Mucosa of stomach (tissue), 1 donor: ENCODE measurements around the gene SH3PXD2A.
"Not testable (repeated sequence)": the region's sequence is repeated elsewhere in the genome, so short reads cannot be mapped to it uniquely, and the experiment has no call there.

Source experiments
- H3K27me3 ChIP-seq: one replicate; pipeline ENCODE4 v1.7.0; 2013; ENCODE audit warnings: mild to moderate bottlenecking, low read length; ENCODE audit not compliant: control insufficient read depth, insufficient read depth
- H3K36me3 ChIP-seq: one replicate; pipeline ENCODE4 v1.7.0; 2013; ENCODE audit warnings: low read length; ENCODE audit not compliant: control insufficient read depth, insufficient read depth
- H3K4me1 ChIP-seq: one replicate; pipeline ENCODE4 v1.7.0; 2013; ENCODE audit warnings: mild to moderate bottlenecking, low read length; ENCODE audit not compliant: control insufficient read depth, insufficient read depth
- H3K4me3 ChIP-seq: one replicate; pipeline ENCODE4 v1.7.0; 2013; ENCODE audit warnings: low read length
- H3K9ac ChIP-seq: one replicate; pipeline ENCODE4 v1.7.0; 2013; ENCODE audit warnings: mild to moderate bottlenecking, low read length, moderate library complexity
- H3K9me3 ChIP-seq: one replicate; pipeline ENCODE4 v1.7.0; 2013; ENCODE audit warnings: mild to moderate bottlenecking, low read length, moderate library complexity; ENCODE audit not compliant: control insufficient read depth
- donor health status: Pancreatic carcinoma.

The SH3PXD2A gene

GRCh38 chr10:103609231-103610082 is 245.9 kb downstream of the SH3PXD2A start:
- Histone ChIP-seq H3K36me3 (peaks cover 5% of the 10 kb centered on the region), H3K9me3 (no peaks in the 10 kb centered on the region), H3K9ac (no peak overlapping the region), H3K4me3 (no peak overlapping the region), H3K27me3 (no peaks in the 10 kb centered on the region), H3K4me1 (no peaks in the 10 kb centered on the region)

GRCh38 chr10:103608056-103608455 is 247.3 kb downstream of the SH3PXD2A start:
- not testable (repeated sequence) for H3K36me3 ChIP-seq, H3K4me3 ChIP-seq, H3K9ac ChIP-seq, H3K27me3 ChIP-seq, H3K9me3 ChIP-seq, H3K4me1 ChIP-seq

- H3K36me3 ChIP-seq, H3K4me3 ChIP-seq, H3K27me3 ChIP-seq, H3K9ac ChIP-seq, H3K9me3 ChIP-seq, H3K4me1 ChIP-seq: not testable (repeated sequence)
Observed at GRCh38 chr10:103607051-103607450, 248.3 kb downstream of the SH3PXD2A start.

- not testable (repeated sequence) for H3K36me3 ChIP-seq, H3K9me3 ChIP-seq, H3K4me1 ChIP-seq, H3K27me3 ChIP-seq, H3K9ac ChIP-seq, H3K4me3 ChIP-seq
Observed at GRCh38 chr10:103606097-103606438, 249.3 kb downstream of the SH3PXD2A start.

GRCh38 chr10:103605359-103606096 is 249.8 kb downstream of the SH3PXD2A start:
- Histone ChIP-seq H3K36me3 (no peaks in the 10 kb centered on the region), H3K4me1 (no peaks in the 10 kb centered on the region), H3K4me3 (no peak overlapping the region), H3K9ac (no peak overlapping the region), H3K27me3 (no peaks in the 10 kb centered on the region), H3K9me3 (no peaks in the 10 kb centered on the region)

- Histone ChIP-seq H3K36me3 (no peaks in the 10 kb centered on the region), H3K4me1 (no peaks in the 10 kb centered on the region)
Observed at GRCh38 chr10:103603382-103603781, 252.0 kb downstream of the SH3PXD2A start.

GRCh38 chr10:103602852-103603155 is 252.6 kb downstream of the SH3PXD2A start:
- Histone ChIP-seq H3K36me3 (no peaks in the 10 kb centered on the region), H3K27me3 (no peaks in the 10 kb centered on the region), H3K9me3 (no peaks in the 10 kb centered on the region), H3K9ac (no peak overlapping the region), H3K4me3 (no peak overlapping the region), H3K4me1 (no peaks in the 10 kb centered on the region)

More at GRCh38 chr10:103603382-103603781, 252.0 kb downstream of the SH3PXD2A start:
- Histone ChIP-seq H3K9me3 (no peaks in the 10 kb centered on the region), H3K9ac (no peak overlapping the region), H3K27me3 (no peaks in the 10 kb centered on the region), H3K4me3 (no peak overlapping the region)

GRCh38 chr10:103602028-103602851 is 253.1 kb downstream of the SH3PXD2A start:
- no peaks in the 10 kb centered on the region for H3K4me1 ChIP-seq
- no peaks in the 10 kb centered on the region for H3K9me3 ChIP-seq
- H3K36me3 ChIP-seq: no peaks in the 10 kb centered on the region
- H3K9ac ChIP-seq: no peak overlapping the region
- H3K27me3 ChIP-seq: no peaks in the 10 kb centered on the region
- H3K4me3 ChIP-seq: no peak overlapping the region

- no peak overlapping the region for H3K9ac ChIP-seq
- H3K4me1 ChIP-seq: no peaks in the 10 kb centered on the region
- H3K4me3 ChIP-seq: no peak overlapping the region
- no peaks in the 10 kb centered on the region for H3K9me3 ChIP-seq
- H3K36me3 ChIP-seq: no peaks in the 10 kb centered on the region
- H3K27me3 ChIP-seq: no peaks in the 10 kb centered on the region
Observed at GRCh38 chr10:103600956-103601569, 254.3 kb downstream of the SH3PXD2A start.

GRCh38 chr10:103600325-103600724 is 255.1 kb downstream of the SH3PXD2A start:
- H3K9ac ChIP-seq: no peak overlapping the region
- no peaks in the 10 kb centered on the region for H3K4me1 ChIP-seq
- H3K9me3 ChIP-seq: no peaks in the 10 kb centered on the region
- no peak overlapping the region for H3K4me3 ChIP-seq
- no peaks in the 10 kb centered on the region for H3K27me3 ChIP-seq
- H3K36me3 ChIP-seq: no peaks in the 10 kb centered on the region

GRCh38 chr10:103599907-103600306 is 255.5 kb downstream of the SH3PXD2A start:
- H3K9me3 ChIP-seq: no peaks in the 10 kb centered on the region
- H3K9ac ChIP-seq: no peak overlapping the region
- H3K36me3 ChIP-seq: no peaks in the 10 kb centered on the region
- H3K4me3 ChIP-seq: no peak overlapping the region
- no peaks in the 10 kb centered on the region for H3K4me1 ChIP-seq
- H3K27me3 ChIP-seq: no peaks in the 10 kb centered on the region

GRCh38 chr10:103599211-103599610 is 256.2 kb downstream of the SH3PXD2A start:
- Histone ChIP-seq H3K9me3 (no peaks in the 10 kb centered on the region), H3K9ac (no peak overlapping the region), H3K4me1 (no peaks in the 10 kb centered on the region), H3K36me3 (no peaks in the 10 kb centered on the region), H3K4me3 (no peak overlapping the region), H3K27me3 (no peaks in the 10 kb centered on the region)
